SU-DHL-6 (cell line): Measurements from ENCODE around the gene MAPT.

Experiments
- H2AFZ ChIP-seq: fragments of 200-600 bp; sonication (generic); 2 replicates; pipeline ENCODE4 v1.6.1; 2014; ENCODE audit warnings: low read depth, mild to moderate bottlenecking, moderate library complexity, mixed read lengths, antibody characterized with exemption, low read length; ENCODE audit not compliant: severe bottlenecking
- H3F3A ChIP-seq: fragments of 200-600 bp; shearing (Covaris generic); 2 replicates; pipeline ENCODE4 v1.6.0; 2016; ENCODE audit warnings: antibody characterized with exemption, mild to moderate bottlenecking; ENCODE audit not compliant: insufficient read depth
- H3K27ac ChIP-seq: fragments of 200-600 bp; sonication (generic); 2 replicates; pipeline ENCODE4 v1.5.1; 2016; ENCODE audit warnings: low read depth, mild to moderate bottlenecking, low read length, moderate library complexity, mixed read lengths
- H3K27me3 ChIP-seq: fragments of 200-600 bp; sonication (generic), shearing (Covaris generic); 2 replicates; pipeline ENCODE4 v1.6.0; 2014; ENCODE audit warnings: mild to moderate bottlenecking, low read length
- H3K36me3 ChIP-seq: fragments of 200-600 bp; sonication (generic); 2 replicates; pipeline ENCODE4 v1.6.1; 2014; ENCODE audit warnings: mild to moderate bottlenecking, low read length, mixed read lengths
- H3K4me2 ChIP-seq: fragments of 300-600, 200-600 bp; shearing (Covaris generic), sonication (generic); 2 replicates; pipeline ENCODE4 v1.6.0; 2014; ENCODE audit warnings: low read length, low read depth, mild to moderate bottlenecking; ENCODE audit not compliant: poor library complexity, severe bottlenecking
- H3K4me3 ChIP-seq: fragments of 200-600 bp; sonication (generic); 2 replicates; pipeline ENCODE4 v1.5.1; 2014; ENCODE audit warnings: antibody characterized with exemption, low read length, mild to moderate bottlenecking, mixed read lengths; ENCODE audit not compliant: insufficient read depth, poor library complexity, severe bottlenecking
- H3K79me2 ChIP-seq: fragments of 200-600 bp; sonication (generic); 2 replicates; pipeline ENCODE4 v1.6.1; 2014; ENCODE audit warnings: mild to moderate bottlenecking, low read length, moderate library complexity; ENCODE audit not compliant: insufficient read depth
- H3K9ac ChIP-seq: fragments of 200-600 bp; sonication (generic); 2 replicates; pipeline ENCODE4 v1.7.0; 2014; ENCODE audit warnings: mild to moderate bottlenecking, low read length
- H3K9me2 ChIP-seq: fragments of 200-600 bp; sonication (generic); replicated peaks from 2 replicates; pipeline ENCODE4 v1.6.1; 2014; ENCODE audit warnings: low read length; ENCODE audit not compliant: insufficient read depth
- H3K9me3 ChIP-seq: fragments of 200-600 bp; sonication (generic); 2 replicates; pipeline ENCODE4 v1.6.1; 2014; ENCODE audit warnings: low read length, mixed read lengths; ENCODE audit not compliant: insufficient read depth
- H4K20me1 ChIP-seq: fragments of 200-600 bp; sonication (generic); 2 replicates; pipeline ENCODE4 v1.6.1; 2014; ENCODE audit warnings: low read depth, mild to moderate bottlenecking, antibody characterized with exemption, low read length, moderate library complexity, mixed read lengths
- EZH2phosphoT487 ChIP-seq: fragments of 200-600 bp; sonication (generic), shearing (Covaris generic); conservative IDR thresholded peaks from 2 replicates; pipeline ENCODE4 v1.6.1; 2018; ENCODE audit warnings: mild to moderate bottlenecking, antibody characterized with exemption, low read length, moderate library complexity, mixed read lengths
- TF ChIP-seq, protein P1 (sequence below): fragments of 200-600 bp; sonication (generic); IDR thresholded peaks from one replicate; pipeline ENCODE4 v1.5.1; 2017; ENCODE audit warnings: antibody characterized with exemption, mild to moderate bottlenecking, low read length, moderate library complexity; ENCODE audit not compliant: insufficient read depth, poor library complexity, severe bottlenecking

The MAPT gene

DNA sequence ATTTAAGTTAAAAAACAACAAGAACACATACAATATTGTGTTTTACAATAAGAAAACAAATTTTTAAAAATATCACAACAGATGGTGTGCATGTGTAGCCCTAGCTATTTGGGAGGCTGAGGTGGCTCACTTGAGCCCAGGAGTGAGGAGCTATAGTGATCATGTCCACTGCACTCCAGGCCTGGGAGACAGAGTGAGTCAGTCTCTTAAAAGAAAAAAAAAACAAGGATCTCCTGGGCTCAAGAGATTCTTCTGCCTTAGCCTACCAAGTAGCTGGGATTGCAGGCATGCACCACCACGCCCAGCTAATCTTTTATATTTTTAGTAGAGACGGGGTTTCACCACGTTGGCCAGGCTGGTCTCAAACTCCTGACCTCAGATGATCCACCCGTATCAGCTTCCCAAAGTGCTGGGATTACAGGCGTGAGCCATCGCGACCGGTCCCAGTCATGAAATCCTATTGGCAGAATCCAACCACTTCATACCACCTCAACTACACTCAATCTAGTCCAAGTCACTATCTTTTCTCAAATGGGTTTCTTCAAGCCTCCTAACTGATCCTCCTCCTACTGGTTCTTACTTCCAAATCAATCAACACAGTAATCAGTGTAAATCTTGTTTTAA, 159.7 kb downstream of the MAPT start:
- peaks cover 11% of the 10 kb centered on the region for H3K36me3 ChIP-seq
- no peaks in the 10 kb centered on the region for H3K9me2 ChIP-seq
- TF ChIP-seq, protein P1, sequence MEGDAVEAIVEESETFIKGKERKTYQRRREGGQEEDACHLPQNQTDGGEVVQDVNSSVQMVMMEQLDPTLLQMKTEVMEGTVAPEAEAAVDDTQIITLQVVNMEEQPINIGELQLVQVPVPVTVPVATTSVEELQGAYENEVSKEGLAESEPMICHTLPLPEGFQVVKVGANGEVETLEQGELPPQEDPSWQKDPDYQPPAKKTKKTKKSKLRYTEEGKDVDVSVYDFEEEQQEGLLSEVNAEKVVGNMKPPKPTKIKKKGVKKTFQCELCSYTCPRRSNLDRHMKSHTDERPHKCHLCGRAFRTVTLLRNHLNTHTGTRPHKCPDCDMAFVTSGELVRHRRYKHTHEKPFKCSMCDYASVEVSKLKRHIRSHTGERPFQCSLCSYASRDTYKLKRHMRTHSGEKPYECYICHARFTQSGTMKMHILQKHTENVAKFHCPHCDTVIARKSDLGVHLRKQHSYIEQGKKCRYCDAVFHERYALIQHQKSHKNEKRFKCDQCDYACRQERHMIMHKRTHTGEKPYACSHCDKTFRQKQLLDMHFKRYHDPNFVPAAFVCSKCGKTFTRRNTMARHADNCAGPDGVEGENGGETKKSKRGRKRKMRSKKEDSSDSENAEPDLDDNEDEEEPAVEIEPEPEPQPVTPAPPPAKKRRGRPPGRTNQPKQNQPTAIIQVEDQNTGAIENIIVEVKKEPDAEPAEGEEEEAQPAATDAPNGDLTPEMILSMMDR = no peak
- no peak for TF ChIP-seq EZH2phosphoT487
- no peak overlapping the region for H2AFZ ChIP-seq
- H4K20me1 ChIP-seq = no peaks in the 10 kb centered on the region
- H3K9ac ChIP-seq = no peak overlapping the region
- H3K4me3 ChIP-seq = no peak overlapping the region
- H3K27me3 ChIP-seq = no peaks in the 10 kb centered on the region
- no peaks in the 10 kb centered on the region for H3F3A ChIP-seq
- H3K27ac ChIP-seq = no peak overlapping the region
- no peaks in the 10 kb centered on the region for H3K9me3 ChIP-seq
- H3K4me2 ChIP-seq = no peak overlapping the region
- peaks cover 4% of the 10 kb centered on the region; the same call in 1 of the 2 replicates for H3K79me2 ChIP-seq

DNA sequence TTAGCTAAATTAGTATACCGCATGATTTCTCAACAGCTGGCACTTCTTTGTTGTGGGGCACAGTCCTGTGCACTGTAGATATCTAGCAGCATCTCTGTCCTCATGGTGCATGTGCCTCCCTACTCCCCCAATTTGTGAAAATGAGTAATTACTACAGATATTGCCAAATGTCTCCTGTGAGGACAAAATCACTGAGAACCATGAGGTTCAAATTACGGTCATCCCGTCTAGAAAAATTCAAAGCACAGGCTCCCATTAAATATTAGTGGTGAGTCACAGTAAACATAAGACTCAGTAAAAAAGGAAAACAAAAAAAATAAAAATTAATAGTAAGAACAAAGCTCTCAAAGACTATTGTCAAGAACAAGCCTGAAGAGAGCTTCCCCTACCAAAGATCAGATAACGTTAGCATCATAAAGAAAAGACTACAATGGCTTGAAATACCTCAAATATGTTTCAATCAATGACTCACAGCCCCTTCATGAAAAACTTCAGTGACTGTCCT, 162.5 kb downstream of the MAPT start:
- no peaks in the 10 kb centered on the region for H3K9me3 ChIP-seq
- H4K20me1 ChIP-seq = no peaks in the 10 kb centered on the region
- H3K9ac ChIP-seq = no peak overlapping the region
- H3K36me3 ChIP-seq = peaks cover 15% of the 10 kb centered on the region
- H2AFZ ChIP-seq = no peak overlapping the region
- H3K27ac ChIP-seq = no peak overlapping the region
- no peak overlapping the region for H3K4me2 ChIP-seq
- H3K27me3 ChIP-seq = no peaks in the 10 kb centered on the region
- TF ChIP-seq EZH2phosphoT487 = no peak
- TF ChIP-seq, protein P1 = no peak
- H3K79me2 ChIP-seq = peaks cover 4% of the 10 kb centered on the region; the same call in 1 of the 2 replicates
- H3K4me3 ChIP-seq = no peak overlapping the region
- H3F3A ChIP-seq = no peaks in the 10 kb centered on the region
- no peaks in the 10 kb centered on the region for H3K9me2 ChIP-seq

DNA sequence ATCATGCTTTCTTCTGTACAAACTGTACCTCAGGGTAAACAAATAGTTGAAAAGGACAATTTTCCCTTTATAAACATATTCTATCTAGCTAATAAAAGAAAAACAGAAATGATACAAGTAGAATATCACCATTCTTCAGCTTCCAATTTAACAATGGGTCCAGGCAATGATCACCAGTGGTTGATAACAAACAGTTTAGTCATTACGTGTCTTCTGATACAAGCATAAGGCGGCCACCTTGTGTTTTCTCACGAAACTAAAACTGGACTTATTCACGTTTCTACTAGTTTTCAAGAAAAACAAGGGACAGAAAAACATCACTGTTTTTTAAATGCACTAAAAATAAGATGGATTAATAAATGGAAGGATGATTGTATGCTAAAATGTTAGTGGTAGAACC, 163.0 kb downstream of the MAPT start:
- no peak overlapping the region for H3K4me2 ChIP-seq
- no peaks in the 10 kb centered on the region for H4K20me1 ChIP-seq
- H3K27me3 ChIP-seq = no peaks in the 10 kb centered on the region
- H3K27ac ChIP-seq = no peak overlapping the region
- no peaks in the 10 kb centered on the region for H3F3A ChIP-seq
- no peak overlapping the region for H3K9ac ChIP-seq
- no peaks in the 10 kb centered on the region for H3K9me2 ChIP-seq
- H3K4me3 ChIP-seq = no peak overlapping the region
- peaks cover 4% of the 10 kb centered on the region; the same call in 1 of the 2 replicates for H3K79me2 ChIP-seq
- no peaks in the 10 kb centered on the region for H3K9me3 ChIP-seq
- TF ChIP-seq, protein P1 = no peak
- no peak for TF ChIP-seq EZH2phosphoT487
- no peak overlapping the region for H2AFZ ChIP-seq
- H3K36me3 ChIP-seq = peaks cover 15% of the 10 kb centered on the region
